Measurements from ENCODE around the gene PCYOX1L.

Gene PCYOX1L

GRCh38 chr5:149340920-149341319 lies 16.9 kb upstream of the PCYOX1L start:
- no peak for DNase-seq

- no peak for DNase-seq
Observed at GRCh38 chr5:149341876-149342275, 16.0 kb upstream of the PCYOX1L start.

GRCh38 chr5:149344151-149344550 lies 13.7 kb upstream of the PCYOX1L start:
- DNase-seq: no peak

- DNase-seq: peak; percentile 98
Observed at GRCh38 chr5:149345147-149345891, 12.5 kb upstream of the PCYOX1L start, which contains the start of gene GRPEL2. TSS of gene GRPEL2 (plus strand) at chr5:149345499. CDS start at chr5:149345540, 41 bp downstream.

GRCh38 chr5:149345892-149346222 lies 12.0 kb upstream of the PCYOX1L start:
- no peak for DNase-seq

GRCh38 chr5:149348518-149348917 lies 9.3 kb upstream of the PCYOX1L start:
- no peak for DNase-seq

- no peak for DNase-seq
Observed at GRCh38 chr5:149349382-149349781, 8.5 kb upstream of the PCYOX1L start.

GRCh38 chr5:149352169-149352568 lies 5.7 kb upstream of the PCYOX1L start:
- DNase-seq: no peak

GRCh38 chr5:149353911-149354310 lies 3.9 kb upstream of the PCYOX1L start:
- no peak for DNase-seq

- DNase-seq: no peak
Observed at GRCh38 chr5:149355688-149356087, 2.2 kb upstream of the PCYOX1L start.

GRCh38 chr5:149356391-149356790 lies 1.5 kb upstream of the PCYOX1L start:
- DNase-seq: no peak

- DNase-seq: peak; percentile 61
Observed at GRCh38 chr5:149358294-149358651, 427 bp downstream of the PCYOX1L start.

GRCh38 chr5:149358868-149359495 lies 1.1 kb downstream of the PCYOX1L start:
- DNase-seq: no peak

GRCh38 chr5:149360272-149360671 lies 2.4 kb downstream of the PCYOX1L start:
- no peak for DNase-seq

GRCh38 chr5:149362541-149362940 lies 4.7 kb downstream of the PCYOX1L start:
- DNase-seq: no peak

- no peak for DNase-seq
Observed at GRCh38 chr5:149363358-149363757, 5.5 kb downstream of the PCYOX1L start.

- no peak for DNase-seq
Observed at GRCh38 chr5:149363936-149364335, 6.1 kb downstream of the PCYOX1L start.

GRCh38 chr5:149364719-149365118 lies 6.9 kb downstream of the PCYOX1L start:
- DNase-seq: no peak

- no peak for DNase-seq
Observed at GRCh38 chr5:149365418-149365817, 7.6 kb downstream of the PCYOX1L start.

GRCh38 chr5:149366169-149366729 lies 8.4 kb downstream of the PCYOX1L start:
- no peak for DNase-seq

GRCh38 chr5:149367249-149367971 lies 9.6 kb downstream of the PCYOX1L start:
- peak; percentile 71 for DNase-seq

- DNase-seq: no peak
Observed at GRCh38 chr5:149367972-149368645, 10.3 kb downstream of the PCYOX1L start.

- DNase-seq: no peak
Observed at GRCh38 chr5:149370878-149371277, 13.0 kb downstream of the PCYOX1L start.
